Placental pericyte (primary cell): ENCODE results near the gene ASPG. TPM values are rescaled to one million over a fixed set of nuclear protein-coding genes. Genes with fewer than 3 reads are reported as not detected.

Experiments used
- small RNA-seq: library from RNA; depleted of rRNA; stranded (forward); fragments of <200 nt; gene quantifications from one replicate; pipeline ENCODE3, GENCODE V24; 2012; ENCODE audit warnings: low replicate concordance
- total RNA-seq: library from RNA; depleted of rRNA; stranded (reverse); fragments of >200 nt; gene quantifications from 2 replicates; pipeline ENCODE4 v1.2.3, GENCODE V29; 2012

ASPG gene
- not detected in 2 replicates for total RNA-seq

GRCh38 chr14:104085032-104085888 is at the start of gene ASPG:
TSS of gene ASPG (plus strand) at chr14:104085700. CDS start at chr14:104085771, 71 bp downstream.

GRCh38 chr14:104138098-104138717 is 52.7 kb downstream of the ASPG start, which contains the start of gene KIF26A:
TSS of gene KIF26A (plus strand) at chr14:104138587. CDS start at chr14:104138723, 136 bp downstream.

Small RNA genes within 50 kb of the gene (small RNA-seq; reads per million reads assigned to genes)
- 3.3 reads per million, percentile 80 among the genes with 10 or more reads in this experiment for gene MIR203A

Other genes starting within 250 kb of the ASPG start
- gene PPP1R13B, start 238.1 kb upstream of the ASPG start, total RNA-seq = 2.0 and 3.4 TPM in 2 replicates
- 0.86 and 1.3 TPM in 2 replicates for gene TDRD9, start 157.2 kb upstream of the ASPG start, total RNA-seq
- gene RD3L, start 143.2 kb upstream of the ASPG start, total RNA-seq = not detected in 2 replicates
- under 0.01 and 0.14 TPM in 2 replicates for gene KIF26A, start 52.9 kb downstream of the ASPG start, total RNA-seq